ENCODE measurements around the gene STPG3. TPM values are rescaled to one million over a fixed set of nuclear protein-coding genes. Genes with fewer than 3 reads are reported as not detected.

STPG3 gene
- total and polyA plus RNA-seq, 2 of the 13 experiments (the other 11 are each of a cell fraction or from before 2014, with no cell fraction given), result not detected

GRCh38 chr9:137236238-137236935 lies 14.7 kb upstream of the STPG3 start (continued):
- TF ChIP-seq ZNF326 (CRISPR knock-in tag; IDR thresholded peaks at IDR 0.05; ENCODE audit: borderline replicate concordance) (no peak), PTBP1 (IDR thresholded peaks at IDR 0.05; ENCODE audit: low read depth, low read length, poor library complexity, severe bottlenecking) (no peak), ZNF749 (CRISPR knock-in tag; IDR thresholded peaks at IDR 0.05; ENCODE audit: borderline replicate concordance) (no peak), ZBTB43 (CRISPR knock-in tag; conservative IDR thresholded peaks at IDR 0.05) (no peak), TCF7L2 (IDR thresholded peaks at IDR 0.05; ENCODE audit: low read depth, low read length) (no peak), SRSF1 (optimal IDR thresholded peaks at IDR 0.05; ENCODE audit: low read depth, low read length) (peak; percentile 97), GATAD1 (CRISPR knock-in tag; IDR thresholded peaks at IDR 0.05) (peak; percentile 77; the same call in 1 of the 2 replicates), EZH2 (conservative IDR thresholded peaks at IDR 0.05; ENCODE audit: low read depth, low read length) (no peak), ZBTB4 (CRISPR knock-in tag; IDR thresholded peaks at IDR 0.05; ENCODE audit: borderline replicate concordance) (0 out of 2 replicates have a peak, but pooled peaks have one; percentile 18), E2F2 (CRISPR knock-in tag; IDR thresholded peaks at IDR 0.05; ENCODE audit: borderline replicate concordance) (no peak), ZNF34 (CRISPR knock-in tag; IDR thresholded peaks at IDR 0.05; ENCODE audit: borderline replicate concordance) (no peak), ZKSCAN5 (CRISPR knock-in tag; IDR thresholded peaks at IDR 0.05) (no peak), PHF5A (CRISPR knock-in tag; IDR thresholded peaks at IDR 0.05; ENCODE audit: low read depth, unreplicated experiment) (peak; percentile 70), ZNF235 (CRISPR knock-in tag; IDR thresholded peaks at IDR 0.05; ENCODE audit: borderline replicate concordance) (0 out of 2 replicates have a peak, but pooled peaks have one; percentile 8), ZBTB25 (CRISPR knock-in tag; IDR thresholded peaks at IDR 0.05) (peak; percentile 68; the same call in 1 of the 2 replicates), ZNF670 (CRISPR knock-in tag; IDR thresholded peaks at IDR 0.05; ENCODE audit: borderline replicate concordance) (no peak), TBP (CRISPR knock-in tag; IDR thresholded peaks at IDR 0.05) (no peak), BCLAF1 (IDR thresholded peaks at IDR 0.05) (no peak), GABPB1 (CRISPR knock-in tag; IDR thresholded peaks at IDR 0.05) (peak; percentile 78)

Measured in HepG2 (cell line).